ENCODE measurements around the gene SUN2.

DNA sequence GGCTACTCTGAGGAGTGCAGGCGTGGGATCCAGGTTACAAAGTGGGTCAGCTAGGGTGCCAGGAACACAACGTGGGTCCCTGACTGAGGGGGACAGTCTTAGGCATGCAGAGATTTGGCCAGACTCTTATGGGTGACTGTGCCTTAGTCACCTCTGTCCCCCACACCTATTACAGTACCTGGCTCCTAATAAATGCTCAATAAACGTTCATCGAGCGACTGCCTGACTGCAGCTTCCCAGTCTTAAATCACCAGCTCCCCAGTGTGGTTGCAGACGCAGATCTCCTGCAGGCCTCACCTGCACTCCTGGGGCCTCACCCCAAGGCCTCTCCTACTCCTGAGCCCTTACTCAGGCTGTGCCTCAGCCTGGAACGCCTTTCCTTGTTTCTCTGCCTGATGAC lies 3.2 kb upstream of the SUN2 start:
- TF ChIP-seq, protein P1, sequence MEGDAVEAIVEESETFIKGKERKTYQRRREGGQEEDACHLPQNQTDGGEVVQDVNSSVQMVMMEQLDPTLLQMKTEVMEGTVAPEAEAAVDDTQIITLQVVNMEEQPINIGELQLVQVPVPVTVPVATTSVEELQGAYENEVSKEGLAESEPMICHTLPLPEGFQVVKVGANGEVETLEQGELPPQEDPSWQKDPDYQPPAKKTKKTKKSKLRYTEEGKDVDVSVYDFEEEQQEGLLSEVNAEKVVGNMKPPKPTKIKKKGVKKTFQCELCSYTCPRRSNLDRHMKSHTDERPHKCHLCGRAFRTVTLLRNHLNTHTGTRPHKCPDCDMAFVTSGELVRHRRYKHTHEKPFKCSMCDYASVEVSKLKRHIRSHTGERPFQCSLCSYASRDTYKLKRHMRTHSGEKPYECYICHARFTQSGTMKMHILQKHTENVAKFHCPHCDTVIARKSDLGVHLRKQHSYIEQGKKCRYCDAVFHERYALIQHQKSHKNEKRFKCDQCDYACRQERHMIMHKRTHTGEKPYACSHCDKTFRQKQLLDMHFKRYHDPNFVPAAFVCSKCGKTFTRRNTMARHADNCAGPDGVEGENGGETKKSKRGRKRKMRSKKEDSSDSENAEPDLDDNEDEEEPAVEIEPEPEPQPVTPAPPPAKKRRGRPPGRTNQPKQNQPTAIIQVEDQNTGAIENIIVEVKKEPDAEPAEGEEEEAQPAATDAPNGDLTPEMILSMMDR (IDR thresholded peaks at IDR 0.05 in 2 of 3, conservative IDR thresholded peaks at IDR 0.05 in 1 of 3; ENCODE audit: control insufficient read depth in 2 of 3, extremely low read depth in 1 of 3, insufficient read depth in 1 of 3, low read depth in 3 of 3, low read length in 3 of 3), result no peak
- no peak for TF ChIP-seq GABPA (IDR thresholded peaks at IDR 0.05; ENCODE audit: low read depth)
- no peak for TF ChIP-seq ZNF217 (IDR thresholded peaks at IDR 0.05)
- TF ChIP-seq SIN3A (IDR thresholded peaks at IDR 0.05; ENCODE audit: low read depth, low read length), result no peak
- TF ChIP-seq, protein P2, sequence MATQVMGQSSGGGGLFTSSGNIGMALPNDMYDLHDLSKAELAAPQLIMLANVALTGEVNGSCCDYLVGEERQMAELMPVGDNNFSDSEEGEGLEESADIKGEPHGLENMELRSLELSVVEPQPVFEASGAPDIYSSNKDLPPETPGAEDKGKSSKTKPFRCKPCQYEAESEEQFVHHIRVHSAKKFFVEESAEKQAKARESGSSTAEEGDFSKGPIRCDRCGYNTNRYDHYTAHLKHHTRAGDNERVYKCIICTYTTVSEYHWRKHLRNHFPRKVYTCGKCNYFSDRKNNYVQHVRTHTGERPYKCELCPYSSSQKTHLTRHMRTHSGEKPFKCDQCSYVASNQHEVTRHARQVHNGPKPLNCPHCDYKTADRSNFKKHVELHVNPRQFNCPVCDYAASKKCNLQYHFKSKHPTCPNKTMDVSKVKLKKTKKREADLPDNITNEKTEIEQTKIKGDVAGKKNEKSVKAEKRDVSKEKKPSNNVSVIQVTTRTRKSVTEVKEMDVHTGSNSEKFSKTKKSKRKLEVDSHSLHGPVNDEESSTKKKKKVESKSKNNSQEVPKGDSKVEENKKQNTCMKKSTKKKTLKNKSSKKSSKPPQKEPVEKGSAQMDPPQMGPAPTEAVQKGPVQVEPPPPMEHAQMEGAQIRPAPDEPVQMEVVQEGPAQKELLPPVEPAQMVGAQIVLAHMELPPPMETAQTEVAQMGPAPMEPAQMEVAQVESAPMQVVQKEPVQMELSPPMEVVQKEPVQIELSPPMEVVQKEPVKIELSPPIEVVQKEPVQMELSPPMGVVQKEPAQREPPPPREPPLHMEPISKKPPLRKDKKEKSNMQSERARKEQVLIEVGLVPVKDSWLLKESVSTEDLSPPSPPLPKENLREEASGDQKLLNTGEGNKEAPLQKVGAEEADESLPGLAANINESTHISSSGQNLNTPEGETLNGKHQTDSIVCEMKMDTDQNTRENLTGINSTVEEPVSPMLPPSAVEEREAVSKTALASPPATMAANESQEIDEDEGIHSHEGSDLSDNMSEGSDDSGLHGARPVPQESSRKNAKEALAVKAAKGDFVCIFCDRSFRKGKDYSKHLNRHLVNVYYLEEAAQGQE (IDR thresholded peaks at IDR 0.05; ENCODE audit: low read depth, low read length), result no peak

Data from GM12878 (cell line).